Urinary bladder (tissue), 4 donors: ENCODE data around the gene TUBB2B. TPM values are rescaled to one million over a fixed set of nuclear protein-coding genes. Genes with fewer than 3 reads are reported as not detected.

Experiments
- DNase-seq: peaks from one replicate; pipeline ENCODE4 v3.0.0-alpha.2; 2015; ENCODE audit errors: extremely low spot score
- H3K27ac ChIP-seq: one replicate; pipeline ENCODE4 v1.5.1; 2013; ENCODE audit warnings: low read depth, mild to moderate bottlenecking, moderate library complexity
- H3K36me3 ChIP-seq: one replicate; pipeline ENCODE4 v1.6.1; 2013; ENCODE audit warnings: mild to moderate bottlenecking, moderate library complexity; ENCODE audit not compliant: insufficient read depth
- H3K4me1 ChIP-seq: one replicate; pipeline ENCODE4 v1.6.1; 2013; ENCODE audit warnings: mild to moderate bottlenecking, moderate library complexity; ENCODE audit not compliant: insufficient read depth
- H3K4me3 ChIP-seq: one replicate; pipeline ENCODE4 v1.5.1; 2013; ENCODE audit warnings: low read depth, low read length
- WGBS: extraction: QIAGEN DNeasy Blood & Tissue Kit; methylation state at CpG from one replicate; pipeline ENCODE4 v1.1.7; 2013; 5-methylcytosine and 5-hydroxymethylcytosine counted together
- polyA plus RNA-seq: library from polyadenylated mRNA; stranded (reverse); fragments of 200-250 nt; gene quantifications from one replicate; pipeline ENCODE4 v1.2.3, GENCODE V29; 2013
- total RNA-seq: library from RNA; depleted of rRNA; stranded (reverse); fragments of >200 nt; gene quantifications from one replicate; pipeline ENCODE4 v1.2.3, GENCODE V29; 2014
- donor health status: healthy with polysubstance abuse.
- donor health status: healthy.

Gene TUBB2B
- total and polyA plus RNA-seq, 2 donors: 22.4 to 55.6 TPM

DNA sequence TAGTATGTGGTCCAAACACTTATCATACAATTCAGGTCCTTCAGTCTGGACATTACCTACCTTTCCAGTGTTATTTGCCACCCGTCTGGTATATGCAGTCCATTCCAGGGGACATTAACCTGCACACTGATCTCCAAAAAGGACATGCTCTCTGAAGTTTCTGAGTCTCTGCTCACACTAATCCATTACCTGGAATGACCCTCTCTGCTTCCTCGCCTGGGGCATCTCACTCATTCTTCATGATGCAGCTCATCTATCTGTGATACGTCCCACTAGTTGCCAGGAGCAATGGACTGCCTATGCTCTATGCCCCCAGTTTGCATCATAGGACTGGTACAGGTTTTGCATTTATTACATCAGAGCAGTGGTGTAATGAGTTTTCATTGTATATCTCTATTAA is 5.9 kb upstream of the TUBB2B start:
- Histone ChIP-seq H3K4me3 (no peak overlapping the region), H3K36me3 (no peaks in the 10 kb centered on the region)
- 87% methylated on average over 3 of the region's 3 CpGs for WGBS

DNA sequence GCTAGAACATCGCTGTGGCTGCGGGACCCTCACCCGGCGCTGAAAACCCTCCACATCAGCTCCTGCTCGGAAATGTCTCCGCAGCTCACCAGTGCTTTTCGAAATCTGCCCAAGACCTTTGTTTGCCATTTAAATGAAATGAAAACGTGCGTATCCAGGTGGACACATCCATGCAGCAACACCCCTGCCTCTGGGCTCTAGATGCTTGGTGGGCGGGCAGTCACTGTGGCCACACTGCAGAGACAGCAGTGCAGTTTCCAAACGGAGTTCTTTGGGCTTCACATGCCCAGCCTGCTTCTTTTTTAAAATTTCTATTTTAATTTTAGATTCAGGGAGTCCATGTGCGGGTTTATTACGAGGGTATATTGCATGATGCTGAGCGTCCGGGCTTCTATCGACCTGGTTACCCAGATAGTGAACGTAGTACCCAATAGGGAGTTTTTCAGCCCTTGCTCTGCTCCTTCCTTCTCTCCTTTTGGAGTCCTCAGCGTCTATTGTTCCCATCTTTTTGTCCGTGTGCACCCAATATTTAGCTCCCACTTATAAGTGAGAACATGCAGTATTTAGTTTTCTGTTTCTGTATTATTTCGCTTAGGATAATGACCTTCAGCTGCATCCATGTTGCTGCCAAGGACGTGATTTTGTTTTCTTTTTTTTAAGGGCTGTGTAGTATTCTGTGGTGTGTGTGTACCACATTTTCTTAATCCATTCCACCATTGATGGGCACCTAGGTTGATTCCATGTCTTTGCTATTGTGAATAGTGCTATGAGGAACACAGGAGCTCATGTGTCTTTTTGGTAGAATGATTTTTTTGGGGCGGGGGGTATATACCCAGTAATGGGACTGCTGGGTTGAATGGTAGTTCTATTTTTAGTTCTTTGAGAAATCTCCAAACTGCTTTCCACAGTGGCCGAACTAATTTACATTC is 4.8 kb upstream of the TUBB2B start:
- Histone ChIP-seq H3K4me1 (peaks cover 1% of the 10 kb centered on the region), H3K27ac (no peak overlapping the region), H3K36me3 (no peaks in the 10 kb centered on the region), H3K4me3 (peak overlapping the region; percentile 31)
- DNase-seq: no peak
- WGBS: 28% methylated on average over 23 of the region's 23 CpGs

More for the DNA sequence above, 5.9 kb upstream of the TUBB2B start:
- peaks cover 1% of the 10 kb centered on the region for H3K4me1 ChIP-seq
- H3K27ac ChIP-seq: no peak overlapping the region
- no peak for DNase-seq

GRCh38 chr6:3231247-3232016 is 4.0 kb upstream of the TUBB2B start:
- Histone ChIP-seq H3K4me3 (peak overlapping the region; percentile 31), H3K27ac (no peak overlapping the region), H3K36me3 (no peaks in the 10 kb centered on the region), H3K4me1 (peaks cover 1% of the 10 kb centered on the region)
- WGBS: under 1% methylated on average over 47 of the region's 47 CpGs
- DNase-seq: no peak

DNA sequence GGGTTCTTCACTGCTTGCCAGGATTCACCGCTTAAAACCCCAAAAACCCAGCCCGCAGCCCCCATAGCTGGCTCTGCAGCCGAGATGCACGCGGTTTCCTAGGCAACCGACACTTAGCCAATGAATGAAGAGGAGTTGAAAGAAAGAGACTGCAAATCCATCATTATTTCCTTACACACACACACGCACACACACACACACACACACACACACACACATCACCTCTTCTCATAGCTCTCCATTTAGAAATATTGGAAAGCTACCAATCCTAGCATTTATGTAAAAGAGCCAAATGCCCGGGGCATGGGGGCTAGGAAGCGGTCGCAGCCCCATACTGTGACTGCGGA is 3.4 kb upstream of the TUBB2B start:
- peaks cover 1% of the 10 kb centered on the region for H3K4me1 ChIP-seq
- WGBS: 2% methylated on average over 11 of the region's 11 CpGs
- H3K36me3 ChIP-seq: no peaks in the 10 kb centered on the region
- peak overlapping the region; percentile 31 for H3K4me3 ChIP-seq
- H3K27ac ChIP-seq: no peak overlapping the region
- DNase-seq: no peak

DNA sequence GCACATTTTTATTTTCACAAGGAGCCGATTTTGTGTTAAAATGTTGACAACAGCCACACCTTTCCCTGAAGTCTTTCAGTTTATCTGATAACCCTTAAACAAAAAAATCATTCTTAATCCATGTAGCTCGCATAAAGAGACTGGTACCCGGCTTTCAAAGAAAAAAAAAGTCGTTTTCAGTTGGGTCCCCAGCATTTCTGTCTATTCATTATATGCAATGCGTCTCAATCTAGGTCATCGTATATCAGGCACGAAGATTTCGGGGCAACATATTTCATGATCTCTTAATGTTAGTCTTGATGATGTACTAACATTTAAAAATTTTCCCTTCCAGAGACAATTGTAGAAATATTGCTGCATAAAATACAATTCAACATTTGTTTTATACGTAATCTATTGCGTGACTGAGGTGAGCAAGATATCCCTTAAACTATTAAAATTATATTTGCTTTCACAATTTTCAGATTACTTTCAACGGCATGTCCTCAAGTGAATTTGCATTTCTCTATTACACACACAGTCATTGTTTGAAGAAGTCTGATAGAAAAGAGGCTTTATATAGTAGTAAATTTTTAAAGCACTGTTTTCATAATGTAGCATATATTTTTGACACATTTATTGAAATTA is 2.9 kb upstream of the TUBB2B start:
- H3K4me3 ChIP-seq: no peak overlapping the region
- peaks cover 1% of the 10 kb centered on the region for H3K4me1 ChIP-seq
- no peak for DNase-seq
- 35% methylated on average over 11 of the region's 11 CpGs for WGBS
- H3K36me3 ChIP-seq: no peaks in the 10 kb centered on the region
- no peak overlapping the region for H3K27ac ChIP-seq

DNA sequence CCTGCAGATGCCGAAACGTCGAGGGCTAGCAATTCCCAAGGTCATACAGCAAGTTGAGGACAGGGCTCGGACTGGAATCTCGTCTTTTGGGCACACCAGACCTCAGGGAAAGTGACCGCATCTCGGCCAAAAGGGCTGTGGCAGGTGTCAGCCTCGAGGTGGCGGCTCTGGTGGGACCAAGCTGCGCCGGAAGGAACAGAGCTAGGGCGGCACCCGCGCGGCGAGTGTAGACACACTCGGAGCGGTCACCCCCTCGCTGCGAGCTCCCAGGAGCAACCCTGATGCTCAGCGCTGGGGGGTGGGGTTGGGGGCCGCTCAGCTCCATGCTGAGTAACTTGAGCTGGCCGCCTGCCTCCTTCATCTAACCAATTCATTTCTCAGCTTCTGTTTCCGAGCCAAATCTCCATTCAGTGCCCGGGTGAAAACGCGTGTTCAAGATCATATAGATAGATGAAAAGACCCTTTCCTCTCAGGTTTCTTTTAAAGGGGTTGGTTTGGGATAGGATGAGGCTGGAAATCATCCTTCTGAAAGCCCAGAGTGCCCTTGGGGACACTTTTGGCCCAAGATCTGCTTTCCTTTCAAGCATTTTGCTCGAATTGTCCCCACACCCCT is 2.2 kb upstream of the TUBB2B start:
- 19% methylated on average over 28 of the region's 28 CpGs for WGBS

GRCh38 chr6:3228771-3229565 is 1.5 kb upstream of the TUBB2B start:
- 7% methylated on average over 62 of the region's 62 CpGs for WGBS
- DNase-seq: no peak
- Histone ChIP-seq H3K27ac (no peak overlapping the region), H3K4me3 (peak overlapping the region; percentile 7), H3K36me3 (no peaks in the 10 kb centered on the region), H3K4me1 (peaks cover 1% of the 10 kb centered on the region)

More for the DNA sequence above, 2.2 kb upstream of the TUBB2B start:
- no peak for DNase-seq
- Histone ChIP-seq H3K4me3 (no peak overlapping the region), H3K36me3 (no peaks in the 10 kb centered on the region), H3K4me1 (peaks cover 1% of the 10 kb centered on the region), H3K27ac (no peak overlapping the region)

DNA sequence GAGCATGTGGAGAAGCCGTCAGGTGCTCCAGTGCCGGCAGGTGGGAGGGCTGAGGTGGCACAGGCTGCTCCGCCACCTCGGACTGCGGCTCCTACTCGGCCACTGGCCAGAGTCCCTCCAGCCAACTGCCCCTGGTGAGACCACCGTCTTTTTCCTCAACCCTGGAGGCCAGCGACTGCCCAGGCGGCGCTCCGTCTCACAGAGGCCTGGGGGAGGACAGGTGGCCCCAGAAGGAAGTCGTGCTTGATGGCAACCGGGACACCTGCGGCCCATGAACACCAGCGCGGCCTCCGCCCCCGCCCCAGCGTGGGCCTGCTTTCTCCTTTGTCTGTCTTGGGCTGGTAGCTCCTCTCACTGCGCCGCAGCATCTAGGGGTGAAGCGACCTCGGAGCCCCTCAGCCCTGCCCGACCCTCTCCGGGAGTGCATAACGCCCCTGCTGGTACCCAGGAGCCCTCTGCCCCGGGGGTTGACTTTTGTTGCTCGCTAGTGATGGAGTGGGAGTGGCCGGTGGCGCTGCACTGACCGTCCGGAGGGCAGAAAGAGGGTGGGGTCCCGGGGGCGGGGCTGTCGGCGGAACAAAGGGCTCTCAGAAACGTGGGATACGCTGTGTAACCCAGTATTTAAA is 706 bp upstream of the TUBB2B start:
- Histone ChIP-seq H3K4me1 (peaks cover 1% of the 10 kb centered on the region), H3K36me3 (no peaks in the 10 kb centered on the region), H3K27ac (no peak overlapping the region), H3K4me3 (peak overlapping the region; percentile 7)
- WGBS: 4% methylated on average over 38 of the region's 38 CpGs
- DNase-seq: no peak

GRCh38 chr6:3226481-3227362 is 731 bp downstream of the TUBB2B start:
- DNase-seq: no peak
- peaks cover 1% of the 10 kb centered on the region for H3K4me1 ChIP-seq
- 3% methylated on average over 54 of the region's 54 CpGs for WGBS

DNA sequence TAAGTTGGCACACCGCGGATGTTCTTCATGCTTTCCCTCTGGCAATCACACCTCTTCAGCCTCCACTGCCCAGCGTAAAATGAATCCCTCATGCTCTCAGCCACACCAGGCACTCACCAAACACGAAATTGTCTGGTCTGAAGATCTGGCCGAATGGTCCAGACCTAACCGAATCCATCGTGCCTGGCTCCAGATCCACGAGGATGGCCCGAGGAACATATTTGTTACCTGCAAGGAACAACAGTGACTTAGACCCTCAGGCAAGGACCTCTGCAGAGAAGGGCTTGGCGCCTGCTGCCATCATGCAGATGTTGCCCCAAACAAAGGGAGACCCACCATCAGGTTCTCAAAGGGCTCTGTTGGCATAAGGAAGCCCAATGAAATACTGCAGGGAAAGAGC is 1.4 kb downstream of the TUBB2B start:
- H3K4me1 ChIP-seq: peaks cover 1% of the 10 kb centered on the region
- DNase-seq: no peak
- H3K27ac ChIP-seq: no peak overlapping the region
- no peak overlapping the region for H3K4me3 ChIP-seq
- H3K36me3 ChIP-seq: no peaks in the 10 kb centered on the region
- 93% methylated on average over 10 of the region's 10 CpGs for WGBS

More at GRCh38 chr6:3226481-3227362, 731 bp downstream of the TUBB2B start:
- Histone ChIP-seq H3K36me3 (no peaks in the 10 kb centered on the region), H3K27ac (no peak overlapping the region), H3K4me3 (peak overlapping the region; percentile 32)

- H3K36me3 ChIP-seq: no peaks in the 10 kb centered on the region
- no peak overlapping the region for H3K4me3 ChIP-seq
- WGBS: 82% methylated on average over 4 of the region's 4 CpGs
- no peak overlapping the region for H3K27ac ChIP-seq
- H3K4me1 ChIP-seq: no peaks in the 10 kb centered on the region
- no peak for DNase-seq
These were observed 4.9 kb downstream of the TUBB2B start for GRCh38 chr6:3222506-3223038.
